RWPE2 (cell line): Measurements from ENCODE around the gene CACNA2D2.

Source experiments
- ATAC-seq: fragments of 200-7000 bp; cut with Tn5 transposase; 3 replicates; pipeline ENCODE4 v1.9.1; 2021; ENCODE audit warnings: low read depth
- DNase-seq: peaks from one replicate; pipeline ENCODE4 v3.0.0-alpha.2; 2020; ENCODE audit warnings: low spot score
- H3K27ac ChIP-seq: fragments of 450-650 bp; 2 replicates; pipeline ENCODE4 v1.5.1; 2017; ENCODE audit warnings: mild to moderate bottlenecking; ENCODE audit not compliant: poor library complexity, severe bottlenecking
- H3K27me3 ChIP-seq: fragments of 250-450 bp; sonication (Bioruptor Pico); 2 replicates; pipeline ENCODE4 v1.5.1; 2021; ENCODE audit warnings: mild to moderate bottlenecking, moderate library complexity; ENCODE audit not compliant: insufficient read depth, poor library complexity, severe bottlenecking
- H3K36me3 ChIP-seq: fragments of 250-450 bp; sonication (Bioruptor Pico); 2 replicates; pipeline ENCODE4 v1.5.1; 2020; ENCODE audit warnings: low read depth, mild to moderate bottlenecking, moderate library complexity
- H3K4me1 ChIP-seq: fragments of 250-450 bp; sonication (Bioruptor Pico); 2 replicates; pipeline ENCODE4 v1.5.1; 2021; ENCODE audit warnings: mild to moderate bottlenecking, moderate library complexity; ENCODE audit not compliant: insufficient read depth, poor library complexity, severe bottlenecking
- H3K4me3 ChIP-seq: fragments of 250-450 bp; sonication (Bioruptor Pico); 2 replicates; pipeline ENCODE4 v1.5.1; 2021; ENCODE audit warnings: mild to moderate bottlenecking, moderate library complexity; ENCODE audit not compliant: severe bottlenecking
- H3K9me3 ChIP-seq: fragments of 250-450 bp; sonication (Bioruptor Pico); 2 replicates; pipeline ENCODE4 v1.5.1; 2021; ENCODE audit warnings: mild to moderate bottlenecking, moderate library complexity; ENCODE audit not compliant: severe bottlenecking
- TF ChIP-seq, protein P1 (sequence below): fragments of 450-650 bp; IDR thresholded peaks from one replicate; pipeline ENCODE4 v1.5.1; 2017; ENCODE audit warnings: mild to moderate bottlenecking, moderate library complexity; ENCODE audit not compliant: poor library complexity, severe bottlenecking

The CACNA2D2 gene

DNA sequence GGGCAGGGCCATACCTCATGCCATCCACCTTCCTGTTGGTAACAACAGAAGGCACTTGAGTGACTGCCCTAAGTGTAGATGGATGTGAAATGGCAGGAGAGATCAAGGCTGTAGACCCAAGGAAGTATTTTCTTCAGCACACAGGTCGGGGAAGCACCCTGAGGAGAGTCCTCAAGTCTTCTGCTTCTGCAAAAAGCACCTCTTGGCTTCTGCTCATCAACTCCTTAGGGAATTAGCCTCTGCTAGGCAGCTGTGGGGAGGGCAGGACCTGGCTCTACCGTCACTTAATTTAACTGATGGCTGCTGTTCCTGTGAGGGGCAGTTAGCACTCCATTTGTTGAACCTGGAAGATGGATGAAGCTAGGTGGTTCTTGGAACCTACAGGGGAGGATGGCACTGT is 6.9 kb upstream of the CACNA2D2 start:
- Histone ChIP-seq H3K36me3 (no peaks in the 10 kb centered on the region), H3K4me1 (no peaks in the 10 kb centered on the region), H3K4me3 (no peak overlapping the region), H3K27ac (no peak overlapping the region), H3K9me3 (no peaks in the 10 kb centered on the region), H3K27me3 (no peaks in the 10 kb centered on the region)
- TF ChIP-seq, protein P1, sequence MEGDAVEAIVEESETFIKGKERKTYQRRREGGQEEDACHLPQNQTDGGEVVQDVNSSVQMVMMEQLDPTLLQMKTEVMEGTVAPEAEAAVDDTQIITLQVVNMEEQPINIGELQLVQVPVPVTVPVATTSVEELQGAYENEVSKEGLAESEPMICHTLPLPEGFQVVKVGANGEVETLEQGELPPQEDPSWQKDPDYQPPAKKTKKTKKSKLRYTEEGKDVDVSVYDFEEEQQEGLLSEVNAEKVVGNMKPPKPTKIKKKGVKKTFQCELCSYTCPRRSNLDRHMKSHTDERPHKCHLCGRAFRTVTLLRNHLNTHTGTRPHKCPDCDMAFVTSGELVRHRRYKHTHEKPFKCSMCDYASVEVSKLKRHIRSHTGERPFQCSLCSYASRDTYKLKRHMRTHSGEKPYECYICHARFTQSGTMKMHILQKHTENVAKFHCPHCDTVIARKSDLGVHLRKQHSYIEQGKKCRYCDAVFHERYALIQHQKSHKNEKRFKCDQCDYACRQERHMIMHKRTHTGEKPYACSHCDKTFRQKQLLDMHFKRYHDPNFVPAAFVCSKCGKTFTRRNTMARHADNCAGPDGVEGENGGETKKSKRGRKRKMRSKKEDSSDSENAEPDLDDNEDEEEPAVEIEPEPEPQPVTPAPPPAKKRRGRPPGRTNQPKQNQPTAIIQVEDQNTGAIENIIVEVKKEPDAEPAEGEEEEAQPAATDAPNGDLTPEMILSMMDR = no peak
- no peak for DNase-seq
- ATAC-seq = no peak

DNA sequence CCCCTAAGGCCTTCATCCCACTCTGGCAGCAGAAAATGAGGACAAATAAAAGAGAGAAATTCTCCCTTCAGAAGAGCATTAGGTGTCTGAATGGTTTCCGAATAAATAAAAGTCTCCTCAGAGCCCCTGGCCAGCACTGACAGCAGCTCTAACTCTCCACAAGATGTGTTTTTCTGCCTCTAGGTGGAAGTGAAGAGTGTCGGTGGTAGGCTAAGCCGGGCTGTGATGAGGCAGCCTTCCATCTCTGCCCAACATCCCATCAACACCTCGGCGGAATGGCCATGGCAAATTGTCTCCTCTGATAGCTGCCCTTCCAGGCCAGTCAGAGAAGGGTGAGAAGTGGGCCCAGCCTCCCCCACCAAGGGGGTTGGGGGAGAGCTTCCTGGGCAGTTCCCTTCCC is 6.3 kb upstream of the CACNA2D2 start:
- H3K36me3 ChIP-seq = no peaks in the 10 kb centered on the region
- no peaks in the 10 kb centered on the region for H3K4me1 ChIP-seq
- TF ChIP-seq, protein P1 = no peak
- ATAC-seq = no peak
- no peak for DNase-seq
- no peaks in the 10 kb centered on the region for H3K27me3 ChIP-seq
- no peak overlapping the region for H3K27ac ChIP-seq
- no peaks in the 10 kb centered on the region for H3K9me3 ChIP-seq
- no peak overlapping the region for H3K4me3 ChIP-seq

DNA sequence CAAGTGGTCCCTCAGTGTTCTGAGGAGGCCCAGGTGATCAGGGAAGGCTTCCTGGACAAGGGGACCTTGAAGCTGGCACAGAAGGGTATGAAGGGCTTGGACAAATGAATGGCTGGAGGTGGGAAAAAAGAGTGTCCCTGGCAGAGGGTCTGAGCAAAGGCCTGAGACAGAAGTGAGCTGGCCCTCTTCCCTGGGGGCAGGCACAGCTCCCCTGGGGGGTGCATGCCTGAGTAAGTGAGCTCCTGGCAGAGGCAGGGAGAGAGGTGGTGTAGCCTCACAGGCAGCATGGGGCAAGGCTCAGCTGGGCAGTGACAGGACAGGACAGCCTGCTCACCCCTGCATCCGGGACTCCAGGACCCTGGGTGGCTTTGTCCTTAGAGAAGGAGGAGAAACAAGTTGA is 5.4 kb upstream of the CACNA2D2 start:
- no peaks in the 10 kb centered on the region for H3K4me1 ChIP-seq
- no peak overlapping the region for H3K27ac ChIP-seq
- DNase-seq = no peak
- H3K9me3 ChIP-seq = no peaks in the 10 kb centered on the region
- TF ChIP-seq, protein P1 = no peak
- no peaks in the 10 kb centered on the region for H3K36me3 ChIP-seq
- ATAC-seq = no peak
- H3K4me3 ChIP-seq = no peak overlapping the region
- H3K27me3 ChIP-seq = peaks cover 5% of the 10 kb centered on the region

DNA sequence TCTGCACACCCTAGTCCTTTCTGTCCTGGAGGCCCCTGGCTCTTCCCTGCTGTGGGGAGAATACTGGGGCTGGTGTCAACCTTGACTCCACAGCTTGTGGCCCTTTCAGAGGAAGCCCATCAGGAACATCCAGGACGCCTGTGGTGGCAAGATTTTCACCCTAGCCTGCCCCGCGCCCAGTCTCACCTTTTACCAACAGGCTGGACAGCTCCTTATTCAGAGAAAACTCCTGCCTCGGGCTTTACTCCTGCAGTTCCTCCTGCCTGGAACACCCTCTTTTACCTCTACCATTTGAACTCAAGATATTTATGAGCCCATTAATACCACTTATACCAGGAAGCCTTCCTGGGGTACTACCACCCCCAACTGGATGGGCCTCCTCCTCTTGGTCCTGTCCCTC is 2.7 kb upstream of the CACNA2D2 start:
- Histone ChIP-seq H3K36me3 (no peaks in the 10 kb centered on the region), H3K27me3 (peaks cover 22% of the 10 kb centered on the region), H3K9me3 (no peaks in the 10 kb centered on the region), H3K4me1 (no peaks in the 10 kb centered on the region), H3K4me3 (no peak overlapping the region), H3K27ac (no peak overlapping the region)
- ATAC-seq = no peak
- DNase-seq = no peak
- TF ChIP-seq, protein P1 = no peak

DNA sequence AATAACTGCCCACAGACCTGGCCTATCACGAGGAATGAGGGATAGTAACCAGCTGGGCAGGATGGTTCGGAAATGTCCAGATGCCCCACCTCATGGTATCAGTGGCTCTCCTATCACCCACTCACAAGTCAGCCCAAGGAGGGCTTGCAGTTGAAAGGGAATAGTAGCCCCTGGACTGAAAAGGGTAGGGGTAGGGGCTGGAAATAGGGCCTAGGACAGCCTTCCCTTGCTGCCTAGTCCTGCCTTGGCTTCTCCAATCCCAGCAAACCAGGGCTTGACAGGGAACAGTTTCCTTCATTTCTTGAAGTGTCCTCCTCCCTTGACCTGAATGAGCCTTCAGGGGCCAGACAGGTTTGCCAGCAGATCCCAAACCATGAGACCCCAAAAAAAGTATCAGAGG is 1.2 kb upstream of the CACNA2D2 start:
- Histone ChIP-seq H3K9me3 (no peaks in the 10 kb centered on the region), H3K27ac (no peak overlapping the region), H3K4me1 (no peaks in the 10 kb centered on the region), H3K4me3 (no peak overlapping the region), H3K27me3 (peaks cover 31% of the 10 kb centered on the region), H3K36me3 (no peaks in the 10 kb centered on the region)
- ATAC-seq (no peak), DNase-seq (no peak)
- TF ChIP-seq, protein P1 = no peak
